Measurements from ENCODE around the gene THADA. TPM values are rescaled to one million over a fixed set of nuclear protein-coding genes. Genes with fewer than 3 reads are reported as not detected.

THADA gene
- total and polyA plus RNA-seq, 2 experiments from 2014 or later: 10.8 to 18.8 TPM

DNA sequence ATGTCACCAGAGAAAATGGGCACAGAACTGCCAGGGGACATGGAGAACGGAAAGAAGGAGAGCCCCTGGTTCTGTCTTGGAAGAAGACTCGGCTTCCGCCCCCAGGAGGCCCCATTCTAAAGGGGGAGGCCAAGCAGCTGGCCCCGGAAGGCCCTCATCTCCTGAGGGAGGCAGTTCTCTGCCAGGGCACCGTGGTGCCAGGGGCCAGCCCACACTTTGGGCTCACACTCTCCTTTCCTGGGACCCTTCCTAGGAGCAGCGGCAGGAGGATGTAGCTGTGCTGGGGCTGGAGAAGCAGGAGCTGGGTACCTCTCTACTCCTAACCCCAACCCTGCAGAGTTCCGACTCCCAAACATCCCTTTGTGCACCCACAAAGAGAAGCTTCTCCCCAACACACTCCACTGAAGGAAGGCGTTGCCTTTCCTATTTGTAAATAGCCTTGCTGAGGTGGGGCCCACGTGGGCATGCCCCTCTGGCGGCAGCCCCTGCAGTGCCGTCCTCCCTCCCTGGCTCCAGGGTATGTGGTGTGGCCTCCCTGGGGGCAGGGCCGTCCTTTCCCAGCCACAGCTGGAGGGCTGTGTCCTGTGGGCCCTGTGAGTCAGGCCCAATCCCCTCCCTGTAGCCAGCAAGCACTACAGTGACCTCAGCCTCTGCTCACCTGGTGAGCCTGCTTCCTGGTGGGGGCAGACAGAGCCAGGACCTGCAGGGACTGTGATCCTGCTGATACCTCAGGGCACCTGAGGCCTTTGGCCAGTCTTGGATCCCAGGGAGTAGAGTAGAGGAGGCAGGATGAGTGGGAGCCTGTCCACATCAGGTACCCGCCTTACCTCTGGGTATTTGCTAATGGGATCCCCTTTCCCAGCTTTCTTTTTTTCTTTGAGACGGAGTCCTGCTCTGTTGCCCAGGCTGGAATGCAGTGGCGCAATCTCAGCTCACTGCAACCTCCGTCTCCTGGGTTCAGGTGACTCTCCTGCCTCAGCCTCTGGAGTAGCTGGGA lies 396.0 kb downstream of the THADA start:
- Histone ChIP-seq H3K4me2 (no peak overlapping the region), H2AFZ (no peak overlapping the region), H4K20me1 (ENCODE audit: insufficient read depth, poor library complexity, severe bottlenecking) (no peaks in the 10 kb centered on the region), H3K4me3 (no peak overlapping the region), H3K9me3 (ENCODE audit: low read depth) (no peaks in the 10 kb centered on the region), H3K27me3 (no peaks in the 10 kb centered on the region), H3K36me3 (replicated peaks; ENCODE audit: insufficient read depth, low read depth) (no peaks in the 10 kb centered on the region), H3K9me2 (replicated peaks; ENCODE audit: insufficient read depth) (no peaks in the 10 kb centered on the region), H3K4me1 (ENCODE audit: insufficient read depth) (peaks cover 24% of the 10 kb centered on the region), H3K27ac (peak overlapping the region; percentile 93), H3K79me2 (no peaks in the 10 kb centered on the region)
- TF ChIP-seq EZH2phosphoT487 (IDR thresholded peaks at IDR 0.05; ENCODE audit: low read depth, severe bottlenecking, unreplicated experiment) (no peak), EZH2 (IDR thresholded peaks at IDR 0.05; ENCODE audit: borderline replicate concordance) (no peak)
- TF ChIP-seq, protein P1, sequence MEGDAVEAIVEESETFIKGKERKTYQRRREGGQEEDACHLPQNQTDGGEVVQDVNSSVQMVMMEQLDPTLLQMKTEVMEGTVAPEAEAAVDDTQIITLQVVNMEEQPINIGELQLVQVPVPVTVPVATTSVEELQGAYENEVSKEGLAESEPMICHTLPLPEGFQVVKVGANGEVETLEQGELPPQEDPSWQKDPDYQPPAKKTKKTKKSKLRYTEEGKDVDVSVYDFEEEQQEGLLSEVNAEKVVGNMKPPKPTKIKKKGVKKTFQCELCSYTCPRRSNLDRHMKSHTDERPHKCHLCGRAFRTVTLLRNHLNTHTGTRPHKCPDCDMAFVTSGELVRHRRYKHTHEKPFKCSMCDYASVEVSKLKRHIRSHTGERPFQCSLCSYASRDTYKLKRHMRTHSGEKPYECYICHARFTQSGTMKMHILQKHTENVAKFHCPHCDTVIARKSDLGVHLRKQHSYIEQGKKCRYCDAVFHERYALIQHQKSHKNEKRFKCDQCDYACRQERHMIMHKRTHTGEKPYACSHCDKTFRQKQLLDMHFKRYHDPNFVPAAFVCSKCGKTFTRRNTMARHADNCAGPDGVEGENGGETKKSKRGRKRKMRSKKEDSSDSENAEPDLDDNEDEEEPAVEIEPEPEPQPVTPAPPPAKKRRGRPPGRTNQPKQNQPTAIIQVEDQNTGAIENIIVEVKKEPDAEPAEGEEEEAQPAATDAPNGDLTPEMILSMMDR (IDR thresholded peaks at IDR 0.05; ENCODE audit: poor library complexity): no peak
- 75% methylated on average over 15 of the region's 16 CpGs for WGBS (ENCODE audit: low lambda C conversion rate, missing lambda C conversion rate)
- peak; percentile 85 for DNase-seq (ENCODE audit: low spot score)

DNA sequence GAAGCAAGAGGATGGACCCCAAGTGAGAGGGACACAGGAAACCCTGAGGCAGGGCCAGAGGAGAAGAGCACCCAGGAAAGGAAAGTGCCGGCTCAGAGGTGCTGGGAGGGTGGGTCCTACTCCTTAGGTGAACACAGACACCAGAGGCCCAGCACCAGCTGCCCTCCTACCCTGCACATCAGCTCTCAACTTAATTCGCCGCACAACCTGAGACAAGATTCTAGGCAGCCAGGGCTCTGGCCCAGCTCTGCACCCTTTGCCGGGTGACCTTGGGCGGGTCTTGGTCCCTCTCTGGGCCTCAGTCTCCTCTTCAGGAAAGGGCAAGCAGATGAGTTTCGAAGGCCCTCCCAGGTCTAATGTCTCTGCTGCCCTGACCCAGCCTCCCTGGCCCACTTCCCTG lies 397.6 kb downstream of the THADA start:
- no peak for DNase-seq (ENCODE audit: low spot score)
- H3K27ac ChIP-seq: no peak overlapping the region
- no peak overlapping the region for H2AFZ ChIP-seq
- no peaks in the 10 kb centered on the region for H3K9me2 ChIP-seq (replicated peaks; ENCODE audit: insufficient read depth)
- TF ChIP-seq EZH2 (IDR thresholded peaks at IDR 0.05; ENCODE audit: borderline replicate concordance) (no peak), EZH2phosphoT487 (IDR thresholded peaks at IDR 0.05; ENCODE audit: low read depth, severe bottlenecking, unreplicated experiment) (no peak)
- TF ChIP-seq, protein P1 (IDR thresholded peaks at IDR 0.05; ENCODE audit: poor library complexity): no peak
- no peak overlapping the region for H3K4me2 ChIP-seq
- H3K79me2 ChIP-seq: no peaks in the 10 kb centered on the region
- peaks cover 37% of the 10 kb centered on the region for H3K4me1 ChIP-seq (ENCODE audit: insufficient read depth)
- H3K27me3 ChIP-seq: no peaks in the 10 kb centered on the region
- H3K36me3 ChIP-seq (replicated peaks; ENCODE audit: insufficient read depth, low read depth): no peaks in the 10 kb centered on the region
- no peak overlapping the region for H3K4me3 ChIP-seq
- no peaks in the 10 kb centered on the region for H4K20me1 ChIP-seq (ENCODE audit: insufficient read depth, poor library complexity, severe bottlenecking)
- no peaks in the 10 kb centered on the region for H3K9me3 ChIP-seq (ENCODE audit: low read depth)
- WGBS (ENCODE audit: low lambda C conversion rate, missing lambda C conversion rate): 98% methylated on average over 6 of the region's 6 CpGs

DNA sequence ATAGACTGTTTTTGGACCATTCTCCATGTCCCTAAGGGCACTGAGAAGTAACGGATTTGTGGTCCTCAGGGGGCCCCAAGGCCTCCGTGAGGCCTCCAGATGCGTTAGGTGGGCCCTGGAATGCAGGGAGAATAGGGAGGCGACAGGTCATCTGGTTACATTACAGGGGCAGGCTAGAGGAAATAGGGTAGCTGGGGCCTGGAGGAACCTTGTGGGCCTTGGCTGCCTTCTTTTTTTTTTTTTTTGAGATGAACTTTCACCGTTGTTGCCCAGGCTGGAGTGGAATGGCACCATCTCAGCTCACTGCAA lies 398.3 kb downstream of the THADA start:
- 85% methylated on average over 4 of the region's 5 CpGs for WGBS (ENCODE audit: low lambda C conversion rate, missing lambda C conversion rate)
- Histone ChIP-seq H3K27me3 (no peaks in the 10 kb centered on the region), H3K4me2 (no peak overlapping the region), H3K27ac (peak overlapping the region; percentile 36), H3K9me2 (replicated peaks; ENCODE audit: insufficient read depth) (no peaks in the 10 kb centered on the region), H4K20me1 (ENCODE audit: insufficient read depth, poor library complexity, severe bottlenecking) (no peaks in the 10 kb centered on the region), H3K4me3 (no peak overlapping the region), H3K9me3 (ENCODE audit: low read depth) (no peaks in the 10 kb centered on the region), H3K36me3 (replicated peaks; ENCODE audit: insufficient read depth, low read depth) (no peaks in the 10 kb centered on the region), H2AFZ (no peak overlapping the region), H3K4me1 (ENCODE audit: insufficient read depth) (peaks cover 44% of the 10 kb centered on the region), H3K79me2 (no peaks in the 10 kb centered on the region)
- no peak for DNase-seq (ENCODE audit: low spot score)
- no peak for TF ChIP-seq EZH2 (IDR thresholded peaks at IDR 0.05; ENCODE audit: borderline replicate concordance)
- TF ChIP-seq, protein P1 (IDR thresholded peaks at IDR 0.05; ENCODE audit: poor library complexity): no peak
- no peak for TF ChIP-seq EZH2phosphoT487 (IDR thresholded peaks at IDR 0.05; ENCODE audit: low read depth, severe bottlenecking, unreplicated experiment)

Measured in hepatocyte (in vitro differentiated cells).